ENCODE data around the gene MYO1H.

MYO1H gene

DNA sequence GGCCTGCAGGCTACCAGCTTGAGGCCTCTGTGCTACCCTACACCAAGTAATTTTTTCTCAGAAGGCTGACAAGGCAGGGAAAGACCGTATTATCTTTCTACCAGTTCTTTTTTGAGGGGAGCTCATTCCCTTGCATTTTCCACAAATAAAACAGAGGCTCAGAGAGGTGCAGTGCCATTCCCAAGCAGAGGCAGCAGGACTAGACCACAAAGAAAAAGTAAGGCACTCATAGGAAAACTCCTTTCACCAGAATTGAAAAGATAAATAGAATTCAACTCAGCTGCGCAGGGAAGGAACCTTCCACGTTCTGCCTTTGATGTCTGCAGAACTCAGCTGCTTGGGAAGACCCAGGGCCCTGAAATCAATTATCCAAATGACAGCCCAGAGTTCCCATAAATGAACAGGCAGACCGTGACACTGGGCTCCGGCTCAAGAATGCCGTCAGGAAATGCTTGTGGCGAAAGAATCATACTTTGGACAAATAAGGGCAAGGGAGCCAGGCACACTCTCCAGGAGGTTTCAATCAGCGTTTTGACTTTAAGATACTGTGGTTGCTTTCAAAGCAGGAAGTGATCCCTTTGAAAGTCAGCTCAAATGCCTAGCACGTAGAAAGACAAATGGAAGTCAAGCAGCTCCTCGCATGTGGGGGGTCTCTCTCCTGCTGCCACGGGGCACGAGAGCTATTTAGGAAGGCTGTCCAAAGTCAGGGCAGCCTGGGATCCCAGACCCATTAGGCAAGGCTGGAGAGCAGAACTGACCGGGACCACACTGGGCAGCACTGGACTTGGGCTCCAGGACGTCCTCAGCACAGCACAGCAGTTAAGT, 115.4 kb downstream of the MYO1H start:
- TF ChIP-seq TAF1 (IDR thresholded peaks at IDR 0.05; ENCODE audit: low read depth) = no peak
- TF ChIP-seq EGR1 (IDR thresholded peaks at IDR 0.05) = no peak
- peak; percentile 88 for TF ChIP-seq FOXM1 (IDR thresholded peaks at IDR 0.05; ENCODE audit: borderline replicate concordance, low read depth)
- peak; percentile 90 for TF ChIP-seq NFIC (IDR thresholded peaks at IDR 0.05)
- TF ChIP-seq YY1 (IDR thresholded peaks at IDR 0.05; ENCODE audit: low read depth) = no peak
- TF ChIP-seq, protein P1, sequence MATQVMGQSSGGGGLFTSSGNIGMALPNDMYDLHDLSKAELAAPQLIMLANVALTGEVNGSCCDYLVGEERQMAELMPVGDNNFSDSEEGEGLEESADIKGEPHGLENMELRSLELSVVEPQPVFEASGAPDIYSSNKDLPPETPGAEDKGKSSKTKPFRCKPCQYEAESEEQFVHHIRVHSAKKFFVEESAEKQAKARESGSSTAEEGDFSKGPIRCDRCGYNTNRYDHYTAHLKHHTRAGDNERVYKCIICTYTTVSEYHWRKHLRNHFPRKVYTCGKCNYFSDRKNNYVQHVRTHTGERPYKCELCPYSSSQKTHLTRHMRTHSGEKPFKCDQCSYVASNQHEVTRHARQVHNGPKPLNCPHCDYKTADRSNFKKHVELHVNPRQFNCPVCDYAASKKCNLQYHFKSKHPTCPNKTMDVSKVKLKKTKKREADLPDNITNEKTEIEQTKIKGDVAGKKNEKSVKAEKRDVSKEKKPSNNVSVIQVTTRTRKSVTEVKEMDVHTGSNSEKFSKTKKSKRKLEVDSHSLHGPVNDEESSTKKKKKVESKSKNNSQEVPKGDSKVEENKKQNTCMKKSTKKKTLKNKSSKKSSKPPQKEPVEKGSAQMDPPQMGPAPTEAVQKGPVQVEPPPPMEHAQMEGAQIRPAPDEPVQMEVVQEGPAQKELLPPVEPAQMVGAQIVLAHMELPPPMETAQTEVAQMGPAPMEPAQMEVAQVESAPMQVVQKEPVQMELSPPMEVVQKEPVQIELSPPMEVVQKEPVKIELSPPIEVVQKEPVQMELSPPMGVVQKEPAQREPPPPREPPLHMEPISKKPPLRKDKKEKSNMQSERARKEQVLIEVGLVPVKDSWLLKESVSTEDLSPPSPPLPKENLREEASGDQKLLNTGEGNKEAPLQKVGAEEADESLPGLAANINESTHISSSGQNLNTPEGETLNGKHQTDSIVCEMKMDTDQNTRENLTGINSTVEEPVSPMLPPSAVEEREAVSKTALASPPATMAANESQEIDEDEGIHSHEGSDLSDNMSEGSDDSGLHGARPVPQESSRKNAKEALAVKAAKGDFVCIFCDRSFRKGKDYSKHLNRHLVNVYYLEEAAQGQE (IDR thresholded peaks at IDR 0.05; ENCODE audit: low read depth) = no peak
- TF ChIP-seq, protein P2, sequence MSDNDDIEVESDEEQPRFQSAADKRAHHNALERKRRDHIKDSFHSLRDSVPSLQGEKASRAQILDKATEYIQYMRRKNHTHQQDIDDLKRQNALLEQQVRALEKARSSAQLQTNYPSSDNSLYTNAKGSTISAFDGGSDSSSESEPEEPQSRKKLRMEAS (IDR thresholded peaks at IDR 0.05) = peak; percentile 70; the same call in 1 of the 2 replicates
- peak; percentile 96 for TF ChIP-seq TEAD4 (IDR thresholded peaks at IDR 0.05)
- TF ChIP-seq CREB1 (IDR thresholded peaks at IDR 0.05; ENCODE audit: low read depth) = no peak
- 0 out of 2 replicates have a peak, but pooled peaks have one; percentile 1 for TF ChIP-seq RAD21 (IDR thresholded peaks at IDR 0.05; ENCODE audit: low read depth)
- peak; percentile 93 for TF ChIP-seq TCF12 (IDR thresholded peaks at IDR 0.05; ENCODE audit: low read depth)
- TF ChIP-seq EP300 (IDR thresholded peaks at IDR 0.05; ENCODE audit: borderline replicate concordance) = peak; percentile 95
- no peak for TF ChIP-seq ZBTB7A (IDR thresholded peaks at IDR 0.05; ENCODE audit: low read depth)
- TF ChIP-seq CEBPB (IDR thresholded peaks at IDR 0.05) = peak; percentile 81
- TF ChIP-seq, protein P3, sequence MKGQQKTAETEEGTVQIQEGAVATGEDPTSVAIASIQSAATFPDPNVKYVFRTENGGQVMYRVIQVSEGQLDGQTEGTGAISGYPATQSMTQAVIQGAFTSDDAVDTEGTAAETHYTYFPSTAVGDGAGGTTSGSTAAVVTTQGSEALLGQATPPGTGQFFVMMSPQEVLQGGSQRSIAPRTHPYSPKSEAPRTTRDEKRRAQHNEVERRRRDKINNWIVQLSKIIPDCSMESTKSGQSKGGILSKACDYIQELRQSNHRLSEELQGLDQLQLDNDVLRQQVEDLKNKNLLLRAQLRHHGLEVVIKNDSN (IDR thresholded peaks at IDR 0.05) = no peak

DNA sequence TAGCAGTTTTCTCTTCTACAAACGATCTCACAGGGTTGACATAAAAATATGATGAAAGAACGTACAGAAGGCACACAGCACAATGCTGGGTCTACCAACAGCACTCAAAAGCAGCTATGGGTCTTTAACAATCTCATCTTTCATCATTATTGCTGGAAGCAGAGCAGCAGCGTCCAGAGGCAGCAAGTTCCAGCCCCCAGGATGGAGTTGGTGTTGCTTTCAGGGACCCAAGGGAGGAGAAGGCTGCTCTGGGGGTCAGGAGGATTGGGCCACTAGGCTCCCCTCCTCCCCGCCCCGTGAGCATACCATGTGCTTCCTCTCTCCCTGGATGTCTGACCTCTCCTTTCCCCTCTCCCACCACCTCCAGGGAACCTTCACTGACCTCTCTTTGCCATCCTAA, 116.1 kb downstream of the MYO1H start:
- TF ChIP-seq YY1 (IDR thresholded peaks at IDR 0.05; ENCODE audit: low read depth) = no peak
- TF ChIP-seq RAD21 (IDR thresholded peaks at IDR 0.05; ENCODE audit: low read depth) = no peak
- no peak for TF ChIP-seq CREB1 (IDR thresholded peaks at IDR 0.05; ENCODE audit: low read depth)
- TF ChIP-seq FOXM1 (IDR thresholded peaks at IDR 0.05; ENCODE audit: borderline replicate concordance, low read depth) = no peak
- no peak for TF ChIP-seq TAF1 (IDR thresholded peaks at IDR 0.05; ENCODE audit: low read depth)
- TF ChIP-seq, protein P3 (IDR thresholded peaks at IDR 0.05) = no peak

DNA sequence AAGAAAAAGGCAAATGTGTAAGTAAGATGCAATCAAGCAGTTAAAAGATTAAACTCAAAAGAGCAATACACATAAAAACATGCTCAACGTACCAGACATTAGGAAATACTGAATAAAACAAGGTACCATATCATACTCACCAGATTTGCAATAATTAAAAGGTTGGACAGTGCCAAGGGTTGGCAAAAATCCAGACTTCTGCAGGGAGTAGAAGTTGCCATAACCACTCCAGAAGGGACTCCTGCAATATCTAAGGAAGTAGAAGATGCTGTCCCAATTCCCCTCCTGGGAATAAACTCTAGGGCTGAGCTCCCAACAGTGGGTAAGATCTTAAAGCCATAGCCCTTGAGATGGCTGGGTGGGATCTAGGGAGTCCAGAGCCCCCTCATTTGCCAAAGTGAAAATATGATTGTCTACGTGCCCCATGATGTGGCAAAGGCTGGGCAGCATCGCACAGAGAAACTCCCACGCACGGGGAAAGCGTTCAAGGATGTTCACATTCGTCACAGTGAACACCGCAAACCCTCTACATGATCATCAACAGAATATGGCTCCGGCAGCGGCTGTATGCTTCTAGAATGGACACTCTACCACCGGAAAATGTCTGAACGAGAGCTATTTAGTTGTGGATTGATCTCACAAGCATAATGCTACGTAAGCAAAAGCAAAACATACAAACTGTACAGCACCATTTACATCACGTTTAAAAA, 117.1 kb downstream of the MYO1H start:
- TF ChIP-seq NFIC (IDR thresholded peaks at IDR 0.05) = peak; percentile 68
- TF ChIP-seq, protein P1 (IDR thresholded peaks at IDR 0.05; ENCODE audit: low read depth) = peak; percentile 42; the same call in 1 of the 2 replicates
- TF ChIP-seq, protein P2 (IDR thresholded peaks at IDR 0.05) = no peak

DNA sequence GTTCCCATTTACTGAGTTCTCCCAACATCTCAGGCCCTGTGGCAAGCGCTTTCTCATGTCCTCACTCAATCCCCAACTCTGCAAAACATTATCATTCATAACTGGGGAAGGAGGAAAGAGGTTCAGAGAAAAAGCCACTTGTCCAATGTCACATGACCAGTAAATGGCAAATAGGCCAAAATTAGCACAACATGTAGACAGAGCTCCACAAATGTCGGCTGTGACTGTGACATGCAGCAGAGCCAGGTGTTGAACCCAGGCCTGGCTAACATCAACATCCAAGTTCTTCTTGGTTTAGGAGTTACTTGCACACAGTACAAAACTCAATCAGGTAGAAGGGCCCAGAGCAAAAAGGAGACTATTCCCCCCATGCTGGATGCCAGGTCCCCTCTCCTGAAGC, 118.6 kb downstream of the MYO1H start:
- TF ChIP-seq YY1 (IDR thresholded peaks at IDR 0.05; ENCODE audit: low read depth) (no peak), EP300 (IDR thresholded peaks at IDR 0.05; ENCODE audit: borderline replicate concordance) (no peak), RAD21 (IDR thresholded peaks at IDR 0.05; ENCODE audit: low read depth) (no peak), TCF12 (IDR thresholded peaks at IDR 0.05; ENCODE audit: low read depth) (no peak), CEBPB (IDR thresholded peaks at IDR 0.05) (no peak), ZBTB7A (IDR thresholded peaks at IDR 0.05; ENCODE audit: low read depth) (no peak)
- TF ChIP-seq, protein P2 (IDR thresholded peaks at IDR 0.05) = no peak

DNA sequence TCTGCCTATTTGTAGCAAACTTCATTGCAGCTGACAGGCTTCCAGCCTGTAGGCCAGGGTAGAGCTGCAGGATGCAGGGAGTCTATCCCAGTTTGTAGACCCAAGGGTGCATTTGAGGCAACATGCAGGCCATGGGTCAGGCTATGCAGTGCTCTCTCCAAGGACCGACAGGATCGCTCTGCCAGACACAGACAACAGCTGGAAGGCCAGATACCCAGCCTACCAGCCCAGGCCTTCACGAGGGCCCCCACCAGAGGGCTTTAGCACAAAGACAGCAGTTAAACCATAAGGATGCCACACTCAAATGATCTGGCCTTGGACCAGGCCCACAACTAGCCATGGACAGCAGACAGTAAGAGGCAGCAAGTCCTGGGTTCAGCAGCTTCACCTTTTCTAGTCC, 119.1 kb downstream of the MYO1H start:
- TF ChIP-seq TAF1 (IDR thresholded peaks at IDR 0.05; ENCODE audit: low read depth) = no peak
- no peak for TF ChIP-seq FOXM1 (IDR thresholded peaks at IDR 0.05; ENCODE audit: borderline replicate concordance, low read depth)
- TF ChIP-seq TEAD4 (IDR thresholded peaks at IDR 0.05) = no peak
- no peak for TF ChIP-seq CREB1 (IDR thresholded peaks at IDR 0.05; ENCODE audit: low read depth)
- TF ChIP-seq NFIC (IDR thresholded peaks at IDR 0.05) = no peak
- no peak for TF ChIP-seq CEBPB (IDR thresholded peaks at IDR 0.05)
- TF ChIP-seq EGR1 (IDR thresholded peaks at IDR 0.05) = no peak
- TF ChIP-seq ZBTB7A (IDR thresholded peaks at IDR 0.05; ENCODE audit: low read depth) = no peak
- TF ChIP-seq TCF12 (IDR thresholded peaks at IDR 0.05; ENCODE audit: low read depth) = no peak
- TF ChIP-seq YY1 (IDR thresholded peaks at IDR 0.05; ENCODE audit: low read depth) = no peak
- TF ChIP-seq, protein P3 (IDR thresholded peaks at IDR 0.05) = no peak
- TF ChIP-seq, protein P1 (IDR thresholded peaks at IDR 0.05; ENCODE audit: low read depth) = no peak
- TF ChIP-seq, protein P2 (IDR thresholded peaks at IDR 0.05) = no peak
- TF ChIP-seq RAD21 (IDR thresholded peaks at IDR 0.05; ENCODE audit: low read depth) = no peak
- no peak for TF ChIP-seq EP300 (IDR thresholded peaks at IDR 0.05; ENCODE audit: borderline replicate concordance)
